DMS153 treated with DMSO at 0.1 percent for 48 hours (cell line): ENCODE data around the gene WFDC5.
"Not testable (repeated sequence)": the region's sequence is repeated elsewhere in the genome, so short reads cannot be mapped to it uniquely, and the experiment has no call there.

Source experiments
- DNase-seq: peaks from one replicate; lab custom pipeline; 2025; ENCODE audit not compliant: unreplicated experiment; lab: John Stamatoyannopoulos, UW

Gene WFDC5

GRCh38 chr20:45090481-45090880, 24.5 kb downstream of the WFDC5 start:
- no peak for DNase-seq

GRCh38 chr20:45088247-45088646, 26.7 kb downstream of the WFDC5 start:
- DNase-seq = no peak

- no peak for DNase-seq
Measured at GRCh38 chr20:45087814-45088213, 27.2 kb downstream of the WFDC5 start.

GRCh38 chr20:45087097-45087790, 27.7 kb downstream of the WFDC5 start:
- DNase-seq = no peak

- DNase-seq = no peak
Measured at GRCh38 chr20:45085867-45086266, 29.1 kb downstream of the WFDC5 start.

- no peak for DNase-seq
Measured at GRCh38 chr20:45085289-45085688, 29.7 kb downstream of the WFDC5 start.

GRCh38 chr20:45083127-45083526, 31.8 kb downstream of the WFDC5 start:
- no peak for DNase-seq

- no peak for DNase-seq
Measured at GRCh38 chr20:45082468-45082867, 32.5 kb downstream of the WFDC5 start.

GRCh38 chr20:45080867-45081624, 33.9 kb downstream of the WFDC5 start:
- no peak for DNase-seq

GRCh38 chr20:45077559-45077958, 37.4 kb downstream of the WFDC5 start:
- DNase-seq = no peak

- no peak for DNase-seq
Measured at GRCh38 chr20:45073221-45073620, 41.8 kb downstream of the WFDC5 start.

- DNase-seq = no peak
Measured at GRCh38 chr20:45072066-45072465, 42.9 kb downstream of the WFDC5 start.

- no peak for DNase-seq
Measured at GRCh38 chr20:45070932-45071632, 43.9 kb downstream of the WFDC5 start.

GRCh38 chr20:45069261-45069660, 45.7 kb downstream of the WFDC5 start:
- no peak for DNase-seq

- DNase-seq = no peak
Measured at GRCh38 chr20:45067558-45067957, 47.4 kb downstream of the WFDC5 start.

- no peak for DNase-seq
Measured at GRCh38 chr20:45067087-45067486, 47.9 kb downstream of the WFDC5 start.

- no peak for DNase-seq
Measured at GRCh38 chr20:45066372-45066771, 48.6 kb downstream of the WFDC5 start.

GRCh38 chr20:45064812-45065211, 50.2 kb downstream of the WFDC5 start:
- no peak for DNase-seq

GRCh38 chr20:45063107-45063506, 51.9 kb downstream of the WFDC5 start:
- not testable (repeated sequence) for DNase-seq

- no peak for DNase-seq
Measured at GRCh38 chr20:45061244-45061643, 53.7 kb downstream of the WFDC5 start.

GRCh38 chr20:45060294-45060693, 54.7 kb downstream of the WFDC5 start:
- no peak for DNase-seq
